ENCODE data around the gene VPS26B.

- no peak for TF ChIP-seq POLR2A (IDR thresholded peaks at IDR 0.05; ENCODE audit: low read depth, low read length)
- no peak for TF ChIP-seq POLR2AphosphoS5 (IDR thresholded peaks at IDR 0.05; ENCODE audit: low read depth, low read length)
Observed at GRCh38 chr11:134233729-134234179, 9.3 kb downstream of the VPS26B start.
